NCI-H446 (cell line): ENCODE data around the gene TNNI3K.
A peak's percentile ranks its signal among the peaks of the same experiment; 100 is the strongest.
"Not testable (repeated sequence)": the region's sequence is repeated elsewhere in the genome, so short reads cannot be mapped to it uniquely, and the experiment has no call there.

Experiments
- DNase-seq, 2 experiments: peaks; one replicate each; lab custom pipeline; 2025; lab: John Stamatoyannopoulos, UW

TNNI3K gene, protein sequence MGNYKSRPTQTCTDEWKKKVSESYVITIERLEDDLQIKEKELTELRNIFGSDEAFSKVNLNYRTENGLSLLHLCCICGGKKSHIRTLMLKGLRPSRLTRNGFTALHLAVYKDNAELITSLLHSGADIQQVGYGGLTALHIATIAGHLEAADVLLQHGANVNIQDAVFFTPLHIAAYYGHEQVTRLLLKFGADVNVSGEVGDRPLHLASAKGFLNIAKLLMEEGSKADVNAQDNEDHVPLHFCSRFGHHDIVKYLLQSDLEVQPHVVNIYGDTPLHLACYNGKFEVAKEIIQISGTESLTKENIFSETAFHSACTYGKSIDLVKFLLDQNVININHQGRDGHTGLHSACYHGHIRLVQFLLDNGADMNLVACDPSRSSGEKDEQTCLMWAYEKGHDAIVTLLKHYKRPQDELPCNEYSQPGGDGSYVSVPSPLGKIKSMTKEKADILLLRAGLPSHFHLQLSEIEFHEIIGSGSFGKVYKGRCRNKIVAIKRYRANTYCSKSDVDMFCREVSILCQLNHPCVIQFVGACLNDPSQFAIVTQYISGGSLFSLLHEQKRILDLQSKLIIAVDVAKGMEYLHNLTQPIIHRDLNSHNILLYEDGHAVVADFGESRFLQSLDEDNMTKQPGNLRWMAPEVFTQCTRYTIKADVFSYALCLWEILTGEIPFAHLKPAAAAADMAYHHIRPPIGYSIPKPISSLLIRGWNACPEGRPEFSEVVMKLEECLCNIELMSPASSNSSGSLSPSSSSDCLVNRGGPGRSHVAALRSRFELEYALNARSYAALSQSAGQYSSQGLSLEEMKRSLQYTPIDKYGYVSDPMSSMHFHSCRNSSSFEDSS

DNA sequence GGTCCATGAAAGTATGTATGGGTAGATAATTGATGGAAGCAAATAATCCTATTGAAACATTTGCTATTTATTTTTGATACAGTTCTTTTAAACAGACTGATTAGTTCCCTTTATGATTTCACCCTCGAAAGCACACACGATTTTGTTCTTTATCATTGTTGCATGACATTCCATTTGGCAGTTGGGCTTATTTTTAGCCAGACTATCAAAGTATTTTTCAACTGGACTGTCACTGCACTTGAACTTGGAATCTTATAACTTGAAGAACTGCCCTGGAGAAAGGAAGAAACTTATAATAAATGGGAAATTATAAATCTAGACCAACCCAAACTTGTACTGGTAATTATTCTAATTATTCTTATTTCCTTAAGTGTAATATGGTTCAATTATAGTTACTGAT lies at the start of gene TNNI3K:
TNNI3K (plus strand) TSS at position 235 of the 400 bp plus-strand sequence; CDS start at position 300, 65 bp downstream.
- no peak for DNase-seq

DNA sequence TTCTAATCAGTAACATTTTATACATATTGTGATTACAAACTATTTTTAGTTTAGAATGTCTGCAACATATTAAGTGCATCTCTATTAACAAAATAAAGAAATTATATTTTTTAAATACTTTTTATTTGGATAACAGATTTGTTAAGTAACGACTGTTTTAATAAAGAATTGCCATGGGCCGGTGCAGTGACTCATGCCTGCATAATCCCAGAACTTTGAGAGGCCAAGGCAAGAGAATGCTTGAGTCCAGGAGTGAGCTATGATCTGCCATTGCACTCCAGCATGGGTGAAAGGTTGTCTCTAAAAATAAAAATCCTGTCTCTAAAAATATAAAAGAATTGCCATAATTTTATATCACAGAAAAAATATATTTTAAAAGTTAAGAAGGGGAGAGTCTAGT lies 41.3 kb upstream of the TNNI3K start:
- DNase-seq: peak in 1 of 2 experiments; percentile 9

DNA sequence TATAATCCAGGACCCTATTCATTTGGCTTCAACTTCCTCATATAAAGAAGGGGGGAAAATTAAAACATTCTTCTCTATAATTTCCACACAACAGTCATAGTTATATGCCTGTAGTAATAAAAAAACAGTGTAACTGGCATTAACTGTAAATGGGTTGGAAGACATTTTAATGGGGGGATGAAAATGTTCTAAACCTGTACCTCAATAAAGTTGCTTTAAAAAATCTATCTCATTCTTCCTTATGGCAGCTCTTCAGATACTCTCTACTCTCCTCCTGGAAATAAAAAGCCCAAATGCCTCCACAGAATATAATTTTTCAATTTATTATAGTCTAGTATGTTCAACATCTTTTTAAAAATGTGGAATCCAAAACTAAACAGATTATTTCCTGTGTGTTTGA lies 39.8 kb upstream of the TNNI3K start:
- no peak for DNase-seq

DNA sequence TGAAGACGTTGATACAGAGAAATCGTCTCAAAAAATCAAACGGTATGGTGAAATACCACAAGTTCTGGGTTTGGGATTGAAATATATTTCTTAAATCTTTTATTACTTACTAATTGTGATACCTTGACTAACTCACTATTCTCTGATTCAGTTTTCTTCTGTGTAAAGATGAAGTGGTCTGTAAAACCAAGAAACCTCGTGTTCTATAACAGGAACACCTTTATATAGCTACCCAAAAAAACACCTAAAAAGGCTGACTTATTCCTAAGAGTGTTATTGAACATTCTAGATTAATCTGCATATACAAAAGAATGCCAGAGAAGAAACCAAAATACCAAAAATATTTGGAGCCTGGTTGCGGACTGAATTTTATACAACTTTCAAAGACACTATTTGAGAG lies 37.9 kb upstream of the TNNI3K start:
- DNase-seq: no peak

DNA sequence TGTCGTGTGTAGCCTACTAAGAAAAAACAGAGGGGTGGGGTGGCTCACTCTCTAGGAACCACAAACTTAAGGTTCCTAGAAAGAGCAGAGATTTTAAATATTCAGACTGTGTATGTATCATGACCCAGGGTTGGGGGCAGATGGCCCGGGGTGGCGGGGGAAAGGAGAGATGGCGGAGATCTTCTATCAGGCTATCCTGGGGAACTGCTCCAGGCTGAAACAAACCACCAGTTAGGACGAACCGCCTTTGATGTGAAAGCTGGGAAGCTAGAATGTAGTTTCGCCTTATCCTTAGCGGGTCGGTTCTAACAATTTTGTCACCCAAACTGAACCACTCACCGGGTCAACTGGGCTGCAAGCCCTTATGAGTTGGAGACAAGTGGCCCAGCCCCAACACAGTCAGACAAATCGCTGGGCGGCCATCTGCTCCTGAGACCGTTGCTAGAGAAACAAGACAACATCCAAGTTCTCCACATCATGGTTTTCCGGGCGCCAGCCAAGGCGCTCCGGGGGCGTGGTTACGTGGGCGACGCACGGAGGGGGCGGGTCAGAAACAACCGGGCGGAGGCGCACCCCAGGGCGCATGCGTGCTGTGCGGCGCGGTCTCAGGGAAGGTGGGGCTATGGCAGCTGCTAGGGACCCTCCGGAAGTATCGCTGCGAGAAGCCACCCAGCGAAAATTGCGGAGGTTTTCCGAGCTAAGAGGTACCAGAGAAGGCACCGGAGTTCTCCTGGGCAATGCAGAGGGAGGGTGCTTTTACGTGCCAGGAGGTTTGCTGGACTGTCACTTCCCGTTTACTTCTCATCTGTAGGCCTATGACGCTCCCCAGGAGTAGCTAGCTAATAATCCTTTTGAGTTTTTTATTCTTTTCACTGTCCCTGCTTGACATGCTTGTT lies 37.3 kb upstream of the TNNI3K start, which contains the start of the genes FPGT and LRRIQ3:
FPGT (plus strand) TSS at position 586 of the 896 bp plus-strand sequence; CDS start at position 623, 37 bp downstream.
LRRIQ3 (minus strand) TSS at position 520 of the 896 bp plus-strand sequence. CDS start 14,492 bp downstream, outside the sequence.
- peak; percentile 98 to 99 for DNase-seq

DNA sequence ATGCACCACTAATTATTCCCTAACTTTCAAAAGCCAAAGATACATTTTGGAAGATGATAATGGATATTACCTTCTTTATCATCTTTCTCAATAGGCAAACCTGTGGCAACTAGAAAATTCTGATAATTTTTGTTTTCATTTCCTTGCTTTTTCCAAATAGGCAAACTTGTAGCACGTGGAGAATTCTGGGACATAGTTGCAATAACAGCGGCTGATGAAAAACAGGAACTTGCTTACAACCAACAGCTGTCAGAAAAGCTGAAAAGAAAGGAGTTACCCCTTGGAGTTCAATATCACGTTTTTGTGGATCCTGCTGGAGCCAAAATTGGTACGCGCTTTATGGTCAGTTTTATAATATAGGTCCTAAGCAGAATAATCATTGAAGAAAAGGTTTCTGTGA lies 35.7 kb upstream of the TNNI3K start:
- no peak for DNase-seq

DNA sequence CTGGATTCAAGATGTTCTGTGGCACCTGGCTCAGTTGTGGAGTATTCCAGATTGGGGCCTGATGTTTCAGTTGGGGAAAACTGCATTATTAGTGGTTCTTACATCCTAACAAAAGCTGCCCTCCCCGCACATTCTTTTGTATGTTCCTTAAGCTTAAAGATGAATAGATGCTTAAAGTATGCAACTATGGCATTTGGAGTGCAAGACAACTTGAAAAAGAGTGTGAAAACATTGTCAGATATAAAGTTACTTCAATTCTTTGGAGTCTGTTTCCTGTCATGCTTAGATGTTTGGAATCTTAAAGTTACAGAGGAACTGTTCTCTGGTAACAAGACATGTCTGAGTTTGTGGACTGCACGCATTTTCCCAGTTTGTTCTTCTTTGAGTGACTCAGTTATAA lies 29.9 kb upstream of the TNNI3K start:
- DNase-seq: no peak

DNA sequence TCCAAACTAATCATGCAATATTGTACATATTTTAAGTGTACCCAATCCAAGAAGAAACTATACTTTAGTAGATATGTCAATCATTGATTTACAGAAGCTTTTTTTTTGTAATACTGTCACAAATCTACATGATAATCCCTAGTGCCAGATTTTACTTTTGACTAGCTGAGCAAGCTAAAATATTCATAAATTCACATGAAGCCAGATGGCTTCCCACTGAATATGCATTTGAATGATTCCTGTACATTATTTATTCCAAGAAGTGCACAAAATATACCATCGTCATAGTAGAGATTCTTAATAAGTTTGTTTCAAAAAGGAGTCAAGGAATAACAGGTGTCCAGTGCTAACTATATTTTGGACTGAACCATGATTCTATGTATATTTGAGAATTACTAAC lies 20.0 kb upstream of the TNNI3K start:
- no peak for DNase-seq

DNA sequence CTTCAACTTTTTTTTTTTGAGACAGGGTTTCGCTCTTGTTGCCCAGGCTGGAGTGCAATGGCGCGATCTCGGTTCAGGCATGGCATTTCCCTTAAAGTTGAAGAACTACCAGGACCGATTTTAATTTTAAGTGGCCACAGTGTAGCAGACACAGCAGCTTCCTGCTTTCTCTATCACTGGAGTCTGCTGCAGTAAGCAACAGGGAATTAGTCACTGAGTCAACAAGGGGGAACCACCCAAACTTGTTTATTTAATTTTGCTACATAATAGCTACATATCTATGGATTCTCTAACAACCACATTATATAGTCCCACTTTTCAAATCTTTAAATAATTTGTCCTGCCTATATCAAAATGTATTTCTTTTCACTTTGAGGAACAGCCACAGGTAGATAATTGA lies 12.5 kb upstream of the TNNI3K start:
- no peak for DNase-seq

DNA sequence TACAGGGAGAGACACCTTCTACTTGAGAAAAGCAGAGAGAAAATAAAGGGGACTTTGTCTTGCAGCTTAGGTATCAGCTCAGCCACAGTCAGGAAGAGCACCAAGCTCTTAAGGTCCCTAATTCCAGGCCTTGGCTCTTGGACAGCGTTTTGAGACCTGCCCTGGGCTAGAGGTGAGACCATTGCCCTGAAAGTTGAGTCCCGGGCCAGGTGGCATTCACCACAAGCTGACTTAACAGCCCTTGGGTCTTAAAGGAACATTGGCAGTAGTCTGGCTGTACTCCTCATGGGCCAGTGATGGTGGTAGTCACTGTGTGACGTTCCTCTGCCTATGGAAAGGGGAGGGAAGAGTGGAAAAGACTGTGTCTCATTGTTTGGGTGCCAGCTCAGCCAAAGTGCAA lies 11.7 kb upstream of the TNNI3K start:
- DNase-seq: no peak

DNA sequence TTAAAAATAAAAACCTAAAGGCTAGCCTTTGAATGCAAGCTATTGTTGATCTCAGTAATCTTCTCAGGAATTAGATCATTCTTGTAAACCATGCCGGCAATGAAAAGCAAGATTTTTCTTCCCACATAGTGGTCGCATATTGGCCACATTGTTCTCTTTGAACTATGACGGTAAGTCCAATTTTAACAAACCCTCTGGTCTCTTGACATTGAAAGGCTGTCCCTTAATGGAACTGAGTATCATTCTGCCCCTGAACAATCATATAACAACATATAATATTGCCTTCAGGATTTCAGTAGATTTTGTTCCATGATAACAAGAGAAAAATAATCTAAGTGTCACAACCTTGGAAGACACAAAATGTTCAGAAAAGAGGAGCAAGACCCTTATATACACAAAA lies 1.3 kb downstream of the TNNI3K start:
- DNase-seq: no peak

DNA sequence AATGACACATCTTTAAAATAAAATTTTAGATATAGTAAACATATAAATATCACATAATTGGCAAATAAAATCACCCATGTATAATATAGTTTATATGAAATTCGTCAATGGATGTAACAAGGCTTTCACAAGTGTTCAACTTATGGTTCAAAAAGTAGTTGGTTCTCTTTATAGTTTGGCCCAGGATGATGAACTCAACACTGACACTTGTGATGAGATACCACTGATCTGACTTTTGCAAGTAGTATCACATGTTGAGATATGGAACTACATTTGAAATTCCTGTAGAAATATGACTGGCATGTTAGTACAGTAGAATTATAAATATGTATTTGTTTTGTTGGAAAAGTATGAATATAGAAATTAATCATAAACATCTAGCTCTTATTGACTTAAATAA lies 1.8 kb downstream of the TNNI3K start:
- DNase-seq: no peak

DNA sequence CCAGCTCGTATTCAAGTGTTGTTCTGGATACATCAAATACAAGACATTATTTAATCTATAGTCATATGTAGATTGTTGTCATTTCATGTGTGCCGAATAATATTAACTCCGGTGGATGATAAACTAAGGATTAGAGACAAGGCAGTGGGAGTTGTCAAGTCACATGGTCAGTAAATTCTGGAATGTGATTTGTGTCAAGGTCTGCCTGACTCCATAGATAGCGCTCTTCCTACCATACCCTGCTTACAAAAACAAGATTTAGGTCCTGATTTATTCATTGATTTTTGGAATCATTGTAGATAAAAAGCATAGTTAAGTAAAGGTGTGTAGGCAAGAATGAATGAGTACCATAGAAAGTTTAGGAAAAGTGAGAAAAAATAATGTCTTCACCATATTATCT lies 2.6 kb downstream of the TNNI3K start:
- no peak for DNase-seq

DNA sequence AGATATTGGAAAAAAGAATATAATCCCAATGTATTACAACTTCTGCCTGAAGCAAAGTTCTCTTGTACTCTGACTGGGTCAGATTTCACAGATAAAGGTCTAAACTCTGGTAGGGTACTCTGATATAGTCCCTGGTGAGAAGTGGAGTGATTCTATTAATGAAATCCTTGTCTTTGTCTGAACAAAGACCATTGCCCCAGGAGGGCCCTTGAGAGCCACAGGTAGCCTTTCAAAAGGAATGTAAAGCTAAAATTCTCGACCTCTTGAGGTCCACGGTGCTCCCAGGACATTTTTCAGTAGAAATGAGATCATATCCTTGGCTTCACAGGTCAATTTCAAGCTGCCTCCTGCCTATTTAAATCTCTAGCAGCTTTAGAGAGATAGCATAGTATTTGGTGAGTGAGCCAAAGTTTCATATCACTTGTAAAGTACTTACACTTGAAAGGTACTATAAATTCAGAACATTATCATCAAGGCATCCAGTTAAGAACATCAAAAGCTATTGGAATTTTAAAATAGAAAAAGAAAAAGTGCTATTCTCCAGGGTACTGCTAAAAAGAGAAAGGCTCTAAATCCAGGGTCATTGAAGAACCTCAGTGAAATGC lies 10.1 kb downstream of the TNNI3K start:
- DNase-seq: no peak

DNA sequence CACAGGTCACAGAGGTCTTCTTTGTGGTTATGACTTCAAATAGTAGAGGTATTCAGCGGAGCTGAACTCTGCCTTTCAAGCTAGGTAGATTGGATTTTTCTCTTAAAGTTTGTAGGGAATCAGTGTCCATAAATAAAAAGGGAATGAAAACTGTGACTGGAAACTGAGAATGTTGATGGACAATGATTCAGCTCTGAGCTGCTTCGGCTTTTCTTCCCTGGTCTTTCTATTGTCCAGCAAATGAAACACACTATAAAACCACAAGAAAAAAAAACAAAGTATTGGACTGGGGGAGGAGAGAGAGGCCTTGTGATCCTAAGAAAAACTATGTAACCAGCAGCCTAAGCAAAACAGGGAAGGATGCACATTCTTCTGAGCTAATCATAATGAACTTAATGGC lies 11.1 kb downstream of the TNNI3K start:
- no peak for DNase-seq

DNA sequence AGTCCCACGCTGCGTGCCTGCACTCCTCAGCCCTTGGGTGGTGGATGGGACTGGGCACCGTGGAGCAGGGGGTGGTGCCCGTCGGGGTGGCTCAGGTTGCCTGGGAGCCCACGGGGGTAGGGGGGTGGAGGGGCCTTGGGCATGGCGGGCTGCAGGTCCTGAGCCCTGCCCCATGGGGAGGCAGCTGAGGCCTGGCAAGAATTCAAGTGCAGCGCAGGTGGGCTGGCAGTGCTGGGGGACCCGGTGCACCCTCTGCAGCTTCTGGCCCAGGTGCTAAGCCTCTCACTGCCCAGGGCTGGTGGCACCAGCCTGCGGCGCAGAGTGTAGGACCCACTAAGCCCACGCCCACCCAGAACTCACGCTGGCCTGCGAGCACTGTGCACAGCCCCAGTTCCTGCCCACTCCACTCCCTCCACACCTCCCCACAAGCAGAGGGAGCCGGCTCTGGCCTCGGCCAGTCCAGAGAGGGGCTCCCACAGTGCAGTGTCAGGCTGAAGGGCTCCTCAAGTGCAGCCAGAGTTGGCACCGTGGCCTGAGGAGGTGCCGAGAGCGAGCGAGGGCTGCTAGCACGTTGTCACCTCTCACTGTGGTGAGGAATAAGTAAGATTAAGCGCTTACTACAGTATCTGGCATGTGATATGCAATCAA lies 12.8 kb downstream of the TNNI3K start:
- no peak for DNase-seq

DNA sequence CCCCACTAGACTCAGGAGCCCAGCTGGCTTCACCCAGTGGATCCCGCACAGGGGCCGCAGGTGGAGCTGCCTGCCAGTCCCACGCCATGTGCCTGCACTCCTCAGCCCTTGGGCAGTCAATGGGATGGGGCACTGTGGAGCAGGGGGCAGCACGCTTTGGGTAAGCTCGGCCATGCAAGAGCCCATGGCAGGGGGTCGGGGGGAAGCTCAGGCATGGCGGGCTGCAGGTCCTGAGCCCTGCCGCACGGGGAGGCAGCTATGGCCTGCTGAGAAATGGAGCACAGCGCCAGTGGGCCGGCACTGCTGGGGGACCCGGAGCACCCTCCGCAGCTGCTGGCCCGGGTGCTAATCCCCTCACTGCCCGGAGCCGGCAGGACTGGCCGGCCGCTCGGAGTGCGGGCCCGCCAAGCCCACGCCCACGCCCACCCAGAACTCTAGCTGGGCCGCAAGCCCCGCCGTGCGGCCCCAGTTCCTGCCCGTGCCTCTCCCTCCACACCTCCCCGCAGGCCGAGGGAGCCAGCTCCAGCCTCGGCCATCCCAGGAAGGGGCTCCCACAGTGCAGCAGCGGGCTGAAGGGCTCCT lies 18.1 kb downstream of the TNNI3K start:
- not testable (repeated sequence) for DNase-seq

DNA sequence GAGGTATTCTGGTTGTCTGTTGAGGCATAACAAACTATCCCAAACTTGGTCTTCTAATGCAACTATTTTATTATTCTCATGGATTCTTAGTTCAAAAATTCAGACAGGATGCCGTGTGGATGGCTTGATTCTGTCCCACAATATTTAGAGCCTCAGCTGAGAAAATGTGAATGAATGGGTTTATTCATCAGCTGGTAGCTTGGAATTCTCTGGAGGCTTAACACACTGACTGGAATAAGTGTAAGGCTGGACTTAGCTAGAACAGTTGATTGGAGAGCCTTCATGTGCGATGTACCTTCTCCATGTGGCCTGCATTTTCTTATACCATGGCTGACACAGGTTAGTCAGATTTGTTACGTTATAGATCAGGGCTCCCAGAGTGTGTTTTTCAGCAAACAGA lies 30.8 kb downstream of the TNNI3K start:
- no peak for DNase-seq

DNA sequence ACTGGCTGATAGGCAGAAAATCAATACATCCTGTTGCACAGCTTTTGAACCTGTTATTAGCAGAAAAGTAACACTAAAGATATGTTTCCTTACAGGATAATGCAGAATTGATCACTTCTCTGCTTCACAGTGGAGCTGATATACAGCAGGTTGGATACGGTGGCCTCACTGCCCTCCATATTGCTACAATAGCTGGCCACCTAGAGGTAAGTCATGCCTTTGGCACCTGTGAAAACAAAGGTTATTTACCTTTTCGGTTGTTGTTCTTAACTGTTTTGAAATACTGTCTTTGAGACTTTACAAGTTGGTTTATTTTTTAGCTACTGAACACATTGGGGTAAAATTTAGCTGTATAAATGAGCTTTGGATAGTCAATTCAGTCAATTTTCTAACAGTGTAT lies 36.3 kb downstream of the TNNI3K start:
- DNase-seq: no peak

DNA sequence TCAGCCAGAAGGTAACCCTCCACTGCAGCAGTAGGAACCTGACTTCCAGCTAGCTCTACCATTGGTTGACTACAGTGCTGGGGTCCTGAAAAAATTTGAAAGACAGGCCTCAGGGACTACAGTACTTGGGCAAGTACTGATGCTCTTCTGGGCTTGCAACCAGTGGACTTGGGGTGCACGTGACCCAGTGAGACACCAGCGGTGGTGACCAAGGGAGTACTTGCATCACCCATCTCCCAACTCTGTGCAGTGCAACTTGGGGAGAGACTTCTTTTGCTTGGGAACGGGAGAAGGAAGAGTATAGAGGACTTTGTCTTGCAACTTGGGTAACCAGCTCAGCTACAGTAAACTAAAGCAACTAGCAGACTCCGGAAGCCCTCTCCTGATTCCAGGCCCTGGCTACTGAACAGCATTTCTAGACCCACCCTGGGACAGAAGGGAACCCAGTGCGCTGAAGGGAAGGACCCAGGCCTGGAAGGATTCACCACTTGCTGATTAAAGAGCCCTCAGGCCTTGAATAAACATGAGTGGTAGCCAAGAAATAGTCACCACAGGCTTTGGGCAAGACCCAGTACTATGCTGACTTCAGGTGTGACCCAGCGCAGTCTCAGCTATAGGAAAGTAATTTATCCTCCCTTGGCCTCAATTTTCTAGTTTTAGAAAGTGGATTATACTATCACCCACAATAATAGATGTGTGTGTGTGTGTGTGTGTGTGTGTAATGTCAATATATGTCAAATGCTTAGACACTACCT lies 45.6 kb downstream of the TNNI3K start:
- DNase-seq: no peak
